GM18868 (cell line): ENCODE measurements around the gene LIF.
"Not testable (repeated sequence)": the region's sequence is repeated elsewhere in the genome, so short reads cannot be mapped to it uniquely, and the experiment has no call there.

Source experiments
- ATAC-seq: cut with Tn5 transposase; IDR thresholded peaks from one replicate; pipeline ENCODE4 v1.9.1; 2021; ENCODE audit warnings: mild to moderate bottlenecking, moderate library complexity; ENCODE audit not compliant: unreplicated experiment

LIF gene

DNA sequence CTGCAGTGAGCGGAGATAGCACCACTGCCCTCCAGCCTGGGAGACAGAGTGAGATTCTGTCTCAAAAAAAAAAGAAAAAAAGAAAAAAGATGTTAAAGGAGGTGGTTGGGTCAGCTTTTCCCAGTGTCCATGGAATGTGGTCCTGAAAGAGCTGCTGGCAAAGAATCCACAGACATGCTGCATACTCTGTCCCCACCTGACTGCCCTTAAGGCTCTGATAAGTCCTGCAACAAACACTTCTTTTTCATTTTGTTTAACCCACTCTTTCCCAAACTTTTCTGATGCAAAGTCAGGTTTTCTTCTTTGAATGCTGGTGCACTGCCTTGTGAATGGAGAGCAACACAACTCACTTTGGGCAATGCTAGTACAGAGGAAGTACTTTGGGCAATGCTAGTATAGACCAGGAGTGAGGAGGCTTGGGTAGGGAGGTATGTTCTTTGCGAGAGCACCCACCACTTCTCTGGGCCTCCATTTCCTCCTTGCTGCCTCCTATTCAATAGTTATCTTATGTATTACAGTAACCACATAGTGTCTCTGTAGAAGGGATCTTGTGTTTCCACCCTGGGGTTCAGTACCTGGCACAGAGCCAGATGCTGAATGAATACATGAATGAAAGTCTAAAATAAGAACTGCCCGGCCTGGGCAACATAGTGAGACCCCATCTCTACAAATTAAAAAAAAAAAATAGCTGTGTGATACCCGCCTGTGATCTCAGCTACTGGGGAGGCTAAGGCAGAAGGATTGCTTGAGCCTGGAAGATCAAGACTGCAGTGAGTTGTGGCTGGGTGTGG is 18.9 kb downstream of the LIF start:
- no peak for ATAC-seq

DNA sequence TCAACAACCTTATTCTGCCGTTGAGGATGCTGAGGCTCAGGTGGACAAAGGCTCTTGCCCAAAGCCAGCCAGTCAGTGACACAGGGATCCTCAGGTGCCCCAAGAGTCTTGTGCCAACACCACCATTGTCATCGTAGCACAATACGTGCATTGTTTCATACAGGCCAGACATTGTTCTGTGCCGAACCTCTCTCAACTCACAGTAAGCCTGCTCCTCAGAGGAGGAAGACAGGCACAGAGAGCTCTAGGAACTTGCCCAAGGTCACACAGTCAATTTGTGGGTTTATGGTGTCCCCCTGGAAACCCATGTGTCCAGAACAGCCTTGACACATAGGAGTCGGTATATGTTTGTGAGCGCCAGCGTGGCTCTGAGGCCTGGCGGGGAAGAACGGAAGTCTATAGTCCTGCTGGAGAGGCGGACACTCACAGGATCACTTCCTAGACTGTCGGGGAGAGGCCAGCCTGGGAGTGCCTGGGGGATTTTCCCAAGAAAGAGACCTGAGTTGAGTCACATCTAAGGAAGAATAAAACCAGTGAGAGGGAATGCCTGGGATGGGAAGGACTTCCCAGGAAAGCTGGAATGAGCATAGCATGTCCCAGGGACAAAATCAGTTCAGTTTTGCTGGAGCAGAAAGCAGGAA is 20.2 kb downstream of the LIF start:
- no peak for ATAC-seq

DNA sequence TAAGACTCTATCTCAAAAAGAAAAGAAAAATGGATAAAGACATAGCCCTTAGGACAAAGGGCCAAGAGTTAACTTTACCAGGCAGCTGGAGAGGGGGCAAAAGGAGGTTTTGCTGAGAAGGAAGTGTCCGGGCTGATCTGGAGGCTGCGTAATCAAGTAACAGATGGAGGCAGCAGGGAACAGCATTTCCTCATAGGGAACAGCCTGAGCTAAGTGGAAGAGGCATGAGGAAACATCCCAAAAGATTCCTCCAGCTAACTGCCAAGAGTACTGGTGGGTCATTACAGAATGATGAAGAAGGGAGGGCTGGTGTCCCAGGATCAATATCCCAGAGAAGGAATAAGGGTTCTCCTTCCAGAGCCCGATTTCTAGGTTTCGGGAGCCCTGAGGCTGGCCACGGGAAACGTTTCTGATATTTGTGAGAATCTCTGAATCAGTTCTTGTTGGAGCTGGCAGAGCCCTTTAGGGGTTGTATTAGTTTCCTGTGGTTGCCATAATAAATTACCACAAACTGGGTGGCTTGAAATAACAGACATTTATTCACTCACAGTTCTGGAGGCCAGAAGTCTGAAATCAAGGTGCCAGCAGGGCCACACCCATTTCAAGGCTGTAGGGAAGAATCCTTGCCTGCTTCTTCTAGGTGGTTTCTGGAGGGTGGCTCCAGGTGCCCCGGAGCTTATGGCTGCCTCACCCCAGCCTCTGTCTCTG is 21.2 kb downstream of the LIF start:
- no peak for ATAC-seq

DNA sequence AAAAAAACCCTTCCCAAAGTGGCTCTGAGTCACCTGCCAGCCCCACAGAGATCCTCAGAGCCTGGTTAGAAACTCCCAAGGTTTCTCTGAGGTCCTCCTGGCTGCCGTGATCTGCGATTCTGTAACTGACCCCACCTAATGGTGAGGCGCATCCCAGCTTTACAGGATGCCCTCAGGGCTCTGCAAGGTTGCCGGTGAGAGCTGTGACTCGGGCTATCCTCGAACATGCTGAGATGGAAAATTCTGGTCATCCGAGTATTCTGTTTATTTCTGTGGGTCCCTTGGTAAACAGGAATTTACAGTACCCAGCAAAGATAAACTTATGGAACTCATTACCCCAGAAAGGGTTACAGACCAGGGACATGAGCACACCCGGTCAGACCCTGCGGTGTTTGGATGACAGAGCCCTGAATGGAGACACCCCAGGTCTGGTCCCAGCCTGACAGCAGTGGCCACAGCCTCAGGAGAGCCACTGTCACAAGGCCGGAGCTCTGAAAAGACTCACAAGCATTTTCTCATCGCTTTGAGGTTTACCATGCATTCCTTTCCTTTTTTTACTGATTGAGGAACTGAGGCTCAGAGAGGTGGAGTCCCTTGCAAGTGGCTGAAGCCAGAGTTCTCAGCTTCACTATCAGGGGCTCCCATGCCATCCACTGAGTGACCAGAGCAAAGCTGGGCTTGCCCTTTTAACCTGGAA is 22.2 kb downstream of the LIF start:
- no peak for ATAC-seq

DNA sequence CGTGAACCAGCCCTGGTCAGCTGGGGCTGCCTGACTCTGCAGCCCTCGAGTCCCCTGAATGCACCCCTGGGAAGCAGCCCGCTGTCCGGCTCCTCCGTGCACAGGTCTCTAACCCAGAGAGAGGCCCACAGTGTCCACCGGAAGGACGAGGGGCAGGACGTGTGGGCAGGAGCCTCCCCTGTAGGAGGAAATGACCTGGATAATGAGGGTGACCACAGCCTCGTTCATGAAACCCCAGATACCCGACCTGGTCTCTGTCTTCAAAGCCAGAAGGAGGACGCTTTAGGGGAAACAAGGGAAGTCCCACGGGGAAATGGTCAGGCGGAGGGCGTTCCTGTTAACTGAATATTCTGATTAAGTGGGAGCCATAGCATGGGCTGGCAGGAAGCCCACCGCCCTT is 23.3 kb downstream of the LIF start:
- no peak for ATAC-seq

DNA sequence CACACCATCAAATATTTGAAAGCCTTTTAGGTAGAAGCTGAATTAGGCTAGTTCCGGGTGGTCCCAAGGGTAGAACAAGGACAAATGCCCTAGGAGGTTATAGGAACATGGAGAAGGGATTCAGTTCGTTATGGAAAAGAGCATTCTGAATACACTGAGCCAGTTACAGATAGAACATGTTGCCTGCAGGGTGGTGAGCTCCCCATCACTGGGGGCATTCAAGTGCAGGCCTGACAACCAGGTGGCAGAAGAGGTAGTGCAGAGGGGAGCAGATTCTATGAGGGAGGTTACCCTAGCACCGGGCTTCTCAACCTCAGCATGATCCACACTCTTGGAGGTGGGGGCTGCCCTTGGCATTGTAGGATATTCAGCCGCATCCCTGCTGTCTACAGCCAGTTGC is 24.2 kb downstream of the LIF start:
- ATAC-seq = no peak

DNA sequence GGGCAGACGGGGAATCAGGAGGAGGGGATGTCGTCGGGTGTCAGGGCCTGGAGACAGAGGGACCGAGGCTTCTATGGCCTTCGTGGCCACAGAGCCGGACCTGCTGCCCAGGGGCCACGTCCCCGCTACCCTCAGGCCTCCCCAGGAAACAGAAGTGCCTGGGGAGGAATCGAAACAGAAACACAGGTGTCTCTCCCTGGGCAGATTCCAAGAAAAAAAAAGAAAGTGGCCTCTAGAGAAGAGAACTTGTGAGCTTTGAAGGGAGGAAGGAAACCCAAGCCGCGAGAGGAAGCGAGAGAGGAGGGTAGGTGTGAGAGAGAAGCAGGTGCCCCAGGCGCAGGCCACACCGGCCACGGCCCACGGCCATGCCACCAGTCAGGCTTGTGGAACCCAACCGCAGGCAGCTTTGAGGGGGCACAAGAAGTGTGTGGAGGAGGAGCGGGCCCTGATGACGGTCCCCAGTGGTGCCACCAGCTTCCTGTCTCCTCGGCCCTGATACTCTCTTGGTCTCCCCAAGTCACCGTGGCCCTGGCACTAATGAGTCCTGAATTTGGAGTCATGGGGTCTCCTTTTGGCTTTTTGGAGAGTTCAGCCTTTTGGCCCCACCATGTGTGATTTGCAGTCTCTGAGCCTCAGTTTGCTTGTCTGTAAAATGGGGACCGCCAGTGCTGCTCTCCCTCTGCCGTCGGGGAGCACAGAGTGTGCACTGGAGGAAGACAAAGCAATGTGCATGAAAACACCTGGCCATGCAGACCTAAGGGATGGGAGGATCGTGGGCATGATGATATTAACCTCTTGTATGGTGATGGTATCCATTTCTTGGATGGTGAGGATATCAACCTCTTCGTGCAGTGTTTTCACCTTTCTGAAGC is 25.2 kb downstream of the LIF start:
- no peak for ATAC-seq

DNA sequence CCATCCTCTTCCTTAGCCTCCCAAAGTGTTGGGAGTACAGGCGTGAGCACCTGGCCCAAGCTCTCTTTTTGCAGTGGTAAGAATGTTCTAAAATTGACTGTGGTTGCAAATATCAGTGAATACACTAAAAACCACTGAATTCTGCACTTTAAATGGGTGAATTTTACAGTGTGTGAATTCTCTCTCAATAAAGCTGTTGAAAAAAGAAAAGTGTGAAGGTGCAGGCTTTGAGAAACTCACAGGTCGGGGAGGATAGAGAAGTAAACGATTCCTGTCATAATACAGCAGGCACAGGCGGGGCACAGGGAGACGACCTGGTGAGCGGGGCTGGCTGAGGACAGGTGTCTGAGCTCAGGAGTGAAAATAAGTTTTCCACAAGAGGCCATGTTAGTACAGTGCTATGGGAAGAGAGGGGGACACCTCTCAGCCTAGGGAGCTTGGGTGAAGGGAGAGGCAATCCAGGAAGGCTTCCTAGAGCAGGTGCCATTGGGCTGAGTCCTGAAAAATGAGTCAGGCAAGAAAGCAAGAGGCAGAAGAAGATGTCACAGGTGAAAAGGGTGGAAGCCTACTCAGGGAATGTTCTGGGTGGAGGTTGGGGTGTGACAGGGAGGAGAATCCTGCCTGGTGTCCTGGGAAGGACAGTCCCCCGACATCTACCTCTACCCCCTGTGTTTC is 26.1 kb downstream of the LIF start:
- no peak for ATAC-seq

DNA sequence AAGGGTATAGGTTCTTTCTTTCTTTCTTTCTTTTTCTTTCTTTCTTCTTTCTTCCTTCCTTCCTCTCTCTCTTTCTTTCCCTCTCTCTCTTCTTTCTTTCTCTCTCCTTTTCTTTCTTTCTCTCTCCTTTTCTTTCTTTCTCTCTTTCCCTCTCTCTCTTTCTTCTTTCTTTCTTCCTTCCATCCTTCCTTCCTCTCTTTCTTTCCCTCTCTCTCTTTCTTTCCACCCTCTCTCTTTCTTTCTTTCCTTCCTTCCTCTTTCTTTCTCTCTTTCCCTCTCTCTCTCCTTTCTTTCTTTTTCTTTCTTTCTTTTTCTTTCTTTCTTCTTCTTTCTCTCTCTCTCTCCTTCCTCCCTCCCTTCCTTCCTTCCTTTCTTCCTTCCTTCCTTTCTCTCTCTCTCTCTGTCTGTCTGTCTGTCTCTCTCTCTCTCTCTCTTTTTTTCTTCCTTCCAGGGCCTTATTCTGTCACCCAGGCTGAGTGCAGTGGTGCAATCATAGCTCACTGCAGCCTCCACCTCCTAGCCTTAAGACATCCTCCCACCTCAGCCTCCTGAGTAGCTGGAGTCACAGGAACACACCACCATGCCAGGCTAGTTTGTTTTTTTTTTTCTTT is 26.8 kb downstream of the LIF start:
- ATAC-seq = no peak

DNA sequence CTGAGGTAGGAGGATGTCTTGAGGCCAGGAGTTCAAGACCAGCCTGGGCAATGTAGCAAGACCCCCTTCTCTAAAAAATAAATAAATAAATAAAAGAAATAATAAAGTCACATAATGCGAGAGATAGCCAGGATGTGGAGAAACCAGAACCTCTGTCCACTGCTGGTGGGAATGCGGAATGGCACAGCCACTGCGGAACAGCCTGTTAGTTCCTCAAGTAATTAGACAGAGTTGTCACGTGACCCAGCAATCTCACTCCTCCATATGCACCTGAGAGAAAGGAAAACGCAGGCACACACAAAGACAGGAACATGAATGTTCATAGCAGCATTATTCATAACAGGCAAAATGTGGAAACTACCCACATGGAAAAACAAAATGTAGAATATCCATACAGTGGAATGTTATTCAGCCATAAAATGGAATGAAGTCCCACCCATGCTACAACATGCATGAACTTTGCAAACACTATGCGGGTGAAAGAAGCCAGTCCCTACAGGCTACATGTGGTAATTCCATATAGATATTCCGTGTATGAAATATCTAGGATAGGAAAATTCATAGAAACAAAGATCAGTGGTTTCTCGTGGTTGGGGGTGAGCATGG is 27.4 kb downstream of the LIF start:
- no peak for ATAC-seq

DNA sequence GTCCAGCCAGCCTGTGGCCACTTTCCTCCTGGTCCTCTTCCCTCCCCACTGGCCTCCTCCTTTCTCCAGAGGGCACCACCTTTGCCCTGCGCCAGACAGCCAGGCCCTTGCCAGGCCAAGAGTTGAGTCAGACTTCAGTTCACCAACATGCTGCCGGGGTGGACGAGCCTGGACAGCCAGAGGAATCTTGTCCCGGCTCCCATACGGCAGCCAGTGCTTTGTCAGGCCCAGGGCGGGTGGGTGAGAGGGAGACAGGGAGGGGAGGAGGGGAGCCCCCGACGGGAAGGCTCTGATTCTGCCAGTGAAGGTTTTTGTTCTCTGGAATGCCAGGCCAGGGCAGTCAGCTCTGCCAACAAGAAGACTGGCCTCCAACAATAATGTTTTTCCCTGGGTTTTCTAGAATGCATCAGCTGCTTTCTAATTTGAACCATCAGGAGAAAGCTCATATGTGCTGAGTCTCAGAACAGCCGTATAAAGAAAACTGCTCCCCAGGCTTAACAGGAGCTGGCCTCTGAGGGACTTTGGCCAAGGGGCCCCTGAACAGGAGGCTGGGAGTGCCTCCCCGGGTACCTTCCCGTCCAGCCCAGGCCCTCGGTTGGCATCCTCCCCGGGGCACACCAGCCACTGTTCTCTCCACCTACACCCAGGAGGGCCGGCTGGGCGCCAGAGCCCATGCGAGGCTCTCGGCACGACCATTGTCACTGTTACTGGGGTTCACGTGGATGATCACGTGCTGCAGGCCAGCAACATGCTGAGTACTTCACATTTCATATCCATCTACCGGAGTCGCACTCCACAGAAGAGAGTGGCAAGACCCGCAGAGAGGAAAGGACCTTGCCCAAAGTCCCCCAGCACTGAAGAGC is 28.6 kb downstream of the LIF start:
- no peak for ATAC-seq

DNA sequence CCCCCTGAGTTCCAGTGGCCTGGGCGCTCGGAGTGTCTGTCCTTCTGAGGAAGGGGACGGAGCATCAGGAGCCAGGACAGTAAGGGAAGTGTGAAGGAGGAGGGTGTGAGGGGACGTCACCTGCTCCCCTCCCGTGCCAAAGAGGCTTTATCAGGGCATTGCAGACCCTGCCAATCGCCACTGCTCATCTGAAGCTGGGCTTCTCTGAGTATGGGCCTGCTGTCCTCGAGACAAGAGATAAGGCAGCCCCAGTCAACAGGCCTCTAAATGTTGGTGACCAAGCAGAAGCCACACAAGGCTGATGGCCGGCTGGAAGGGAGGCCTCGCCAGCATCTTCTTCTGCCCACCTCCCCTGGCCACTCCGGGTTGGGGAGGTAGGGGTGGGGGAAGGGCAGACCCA is 29.8 kb downstream of the LIF start:
- no peak for ATAC-seq

DNA sequence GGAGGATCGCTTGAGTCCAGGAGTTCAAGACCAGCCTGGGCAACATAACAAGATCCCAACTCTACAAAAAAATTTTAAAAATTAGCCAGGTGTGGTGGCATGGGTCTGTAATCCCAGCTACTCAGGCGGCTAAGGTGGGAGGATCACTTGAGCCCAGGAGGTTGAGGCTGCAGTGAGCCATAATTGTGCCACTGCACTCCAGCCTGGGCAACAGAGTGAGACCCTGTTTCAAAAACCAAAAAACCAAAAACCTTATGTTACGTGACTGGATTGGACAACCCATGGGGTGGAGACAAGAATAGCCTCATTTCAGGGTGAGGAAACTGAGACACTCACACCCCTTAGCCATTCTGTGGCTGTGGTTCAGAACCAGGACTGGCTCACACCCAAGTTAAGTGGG is 30.3 kb downstream of the LIF start:
- ATAC-seq = not testable (repeated sequence)

DNA sequence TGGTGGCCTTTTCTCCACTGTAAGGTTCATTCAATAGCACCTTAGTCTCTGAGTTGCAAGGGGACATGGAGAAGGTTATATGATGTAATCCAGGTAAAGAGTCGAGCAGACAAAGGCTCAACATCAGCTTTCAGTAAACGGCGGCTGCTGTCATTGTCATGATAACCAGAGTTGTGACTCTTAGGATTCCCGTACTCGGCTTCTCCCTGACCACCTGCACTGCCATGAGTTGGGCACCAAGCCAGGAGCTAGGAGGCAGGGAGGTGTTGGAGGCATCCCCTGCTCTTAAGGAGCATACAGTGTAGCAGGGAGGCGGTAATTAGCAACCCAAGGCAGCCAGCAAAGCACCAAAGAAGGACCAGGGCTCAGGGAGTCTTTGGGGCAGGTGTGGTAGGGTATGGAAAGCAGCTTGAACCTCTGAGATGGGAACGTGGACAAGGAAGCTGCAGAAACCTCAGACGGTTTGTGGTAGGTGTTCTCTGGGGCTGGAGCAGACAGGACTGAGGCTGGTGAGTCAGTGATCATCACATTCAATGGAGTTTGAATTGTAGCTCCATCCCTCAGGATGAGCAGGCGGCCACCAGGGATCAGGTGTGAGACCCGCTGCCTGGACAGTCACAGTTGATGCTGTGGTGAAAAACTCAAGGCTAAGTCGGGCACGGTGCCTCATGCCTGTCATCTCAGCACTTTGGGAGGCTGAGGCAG is 31.7 kb downstream of the LIF start:
- no peak for ATAC-seq

DNA sequence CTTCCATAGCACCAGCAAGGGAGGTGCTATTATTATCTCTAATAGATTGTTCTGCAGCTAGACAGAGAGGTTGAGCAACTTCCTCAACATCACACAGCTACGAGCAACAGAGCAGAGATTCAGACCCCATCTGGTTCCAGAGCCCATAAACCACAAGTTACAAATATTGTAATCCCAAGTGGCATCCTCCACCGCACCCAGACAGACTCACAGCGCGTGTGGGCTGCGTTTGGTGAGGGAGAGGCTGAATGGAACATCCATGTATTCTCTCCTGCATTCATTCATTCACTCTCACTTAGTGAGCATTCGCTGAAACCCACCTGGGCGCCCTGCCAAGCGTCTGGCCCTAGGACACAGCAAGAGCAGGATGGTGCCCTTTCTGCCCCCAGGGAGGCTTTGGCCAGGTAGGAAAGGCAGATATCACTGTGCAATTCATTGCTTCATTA is 33.5 kb downstream of the LIF start:
- no peak for ATAC-seq

DNA sequence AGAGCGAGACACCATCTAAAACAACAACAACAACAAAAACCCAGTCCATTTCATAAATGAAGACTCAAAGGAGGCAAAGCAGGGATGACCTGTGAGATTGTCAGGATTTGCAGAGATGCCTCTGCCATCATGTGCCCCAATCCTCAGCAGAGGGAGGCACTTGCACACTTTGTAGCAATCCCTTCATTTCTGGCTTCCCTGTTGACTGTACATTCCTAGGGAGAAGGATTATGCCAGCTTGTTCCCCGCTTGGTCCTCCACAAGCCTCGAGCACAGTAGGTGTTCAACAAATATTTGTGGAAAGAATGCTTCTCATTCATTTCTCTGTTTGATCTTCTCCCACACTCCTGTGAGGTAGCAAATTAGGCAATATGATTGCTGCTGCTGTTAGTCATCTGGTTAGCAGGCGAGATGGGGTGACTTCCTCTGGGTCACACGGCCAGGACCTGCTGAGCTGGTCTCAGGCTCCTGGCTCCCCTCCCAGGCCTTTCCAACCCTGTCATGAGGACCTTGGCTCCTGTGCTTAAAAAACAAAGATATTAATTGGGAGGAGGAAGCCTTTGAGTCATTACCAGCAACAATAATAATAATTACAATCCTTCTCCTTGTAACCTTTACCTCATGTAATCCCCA is 34.1 kb downstream of the LIF start:
- no peak for ATAC-seq
